Measurements from ENCODE around the gene PACRG. TPM values are rescaled to one million over a fixed set of nuclear protein-coding genes. Genes with fewer than 3 reads are reported as not detected.

Gene PACRG
- total RNA-seq, 2 donors from 2014 or later = 1.7 TPM; not detected in 1

DNA sequence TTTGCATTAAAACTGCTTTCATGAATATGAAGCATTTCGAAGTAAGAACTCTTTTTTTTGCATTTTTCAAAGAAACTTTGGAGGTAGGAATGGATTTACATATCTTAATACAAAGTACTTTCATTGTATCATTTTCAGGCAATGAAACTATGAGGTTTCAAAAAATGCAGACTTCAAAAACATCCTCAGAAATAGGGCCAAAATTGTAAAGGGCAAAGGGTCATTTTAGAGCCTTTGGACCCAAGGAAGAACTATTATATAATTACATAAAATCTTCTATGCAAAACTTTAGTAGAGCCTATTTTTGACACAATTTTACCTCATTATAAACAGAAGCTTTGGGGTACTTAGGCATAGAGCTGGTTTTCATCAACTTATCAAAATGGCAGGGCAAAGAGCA, 5.1 kb upstream of the PACRG start:
- intact Hi-C loops (cut with DNase I) = no loop called here
- Histone ChIP-seq H3K9ac (ENCODE audit: low read depth in 2 of 2, low read length in 2 of 2) (no peak overlapping the region), H3K4me1 (peaks cover 15% of the 10 kb centered on the region), H3K9me3 (no peaks in the 10 kb centered on the region), H3K36me3 (no peaks in the 10 kb centered on the region), H3K27me3 (no peaks in the 10 kb centered on the region), H3K27ac (no peak overlapping the region), H3K4me3 (no peak overlapping the region)
- no peak for DNase-seq
- TF ChIP-seq, protein P1, sequence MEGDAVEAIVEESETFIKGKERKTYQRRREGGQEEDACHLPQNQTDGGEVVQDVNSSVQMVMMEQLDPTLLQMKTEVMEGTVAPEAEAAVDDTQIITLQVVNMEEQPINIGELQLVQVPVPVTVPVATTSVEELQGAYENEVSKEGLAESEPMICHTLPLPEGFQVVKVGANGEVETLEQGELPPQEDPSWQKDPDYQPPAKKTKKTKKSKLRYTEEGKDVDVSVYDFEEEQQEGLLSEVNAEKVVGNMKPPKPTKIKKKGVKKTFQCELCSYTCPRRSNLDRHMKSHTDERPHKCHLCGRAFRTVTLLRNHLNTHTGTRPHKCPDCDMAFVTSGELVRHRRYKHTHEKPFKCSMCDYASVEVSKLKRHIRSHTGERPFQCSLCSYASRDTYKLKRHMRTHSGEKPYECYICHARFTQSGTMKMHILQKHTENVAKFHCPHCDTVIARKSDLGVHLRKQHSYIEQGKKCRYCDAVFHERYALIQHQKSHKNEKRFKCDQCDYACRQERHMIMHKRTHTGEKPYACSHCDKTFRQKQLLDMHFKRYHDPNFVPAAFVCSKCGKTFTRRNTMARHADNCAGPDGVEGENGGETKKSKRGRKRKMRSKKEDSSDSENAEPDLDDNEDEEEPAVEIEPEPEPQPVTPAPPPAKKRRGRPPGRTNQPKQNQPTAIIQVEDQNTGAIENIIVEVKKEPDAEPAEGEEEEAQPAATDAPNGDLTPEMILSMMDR (IDR thresholded peaks at IDR 0.05) = no peak

DNA sequence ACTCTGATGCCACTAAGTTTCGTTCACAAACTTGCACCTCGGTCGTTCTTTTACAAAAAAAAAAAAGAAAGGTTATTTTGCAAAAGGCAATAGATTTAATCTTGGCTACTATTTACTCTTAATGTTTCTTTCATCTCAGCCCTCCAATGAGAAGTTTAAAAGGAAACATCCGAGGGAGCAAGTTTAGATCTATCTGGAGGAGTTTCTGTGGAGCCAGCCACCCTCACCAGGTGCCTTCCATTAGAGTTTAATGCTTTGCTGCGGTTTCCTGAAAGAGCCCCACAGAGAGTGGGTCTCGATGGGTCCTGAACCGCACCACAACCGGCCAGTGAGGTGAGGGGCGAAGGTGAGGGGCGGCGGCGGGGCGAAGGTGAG, 840 bp upstream of the PACRG start:
- Histone ChIP-seq H3K27ac (peak overlapping the region; percentile 81), H3K9me3 (no peaks in the 10 kb centered on the region), H3K9ac (ENCODE audit: low read depth in 2 of 2, low read length in 2 of 2) (peak overlapping the region; percentile 79 to 90), H3K36me3 (no peaks in the 10 kb centered on the region), H3K4me3 (peak overlapping the region; percentile 87), H3K27me3 (no peaks in the 10 kb centered on the region), H3K4me1 (peaks cover 15% of the 10 kb centered on the region)
- peak; percentile 23 for DNase-seq
- intact Hi-C loops (cut with DNase I) = no loop called here
- TF ChIP-seq, protein P1 (IDR thresholded peaks at IDR 0.05) = no peak

DNA sequence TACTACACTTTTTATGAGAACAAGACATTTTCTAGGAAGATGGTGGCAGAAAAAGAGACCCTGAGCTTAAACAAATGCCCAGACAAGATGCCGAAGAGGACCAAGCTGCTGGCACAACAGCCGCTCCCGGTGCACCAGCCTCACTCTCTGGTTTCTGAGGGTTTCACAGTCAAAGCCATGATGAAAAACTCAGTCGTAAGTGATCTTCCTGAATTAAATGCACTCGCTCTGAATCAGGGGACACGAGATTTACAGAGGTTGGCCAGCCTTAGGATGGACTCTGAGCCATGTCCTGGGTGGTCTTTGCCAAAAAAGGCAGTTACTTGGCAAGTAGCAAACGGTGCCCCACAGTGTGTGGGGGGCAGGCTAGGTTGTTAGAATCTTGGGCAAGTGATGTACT, 423 bp downstream of the PACRG start:
- Histone ChIP-seq H3K4me3 (peak overlapping the region; percentile 87), H3K27me3 (no peaks in the 10 kb centered on the region), H3K27ac (no peak overlapping the region), H3K9me3 (no peaks in the 10 kb centered on the region), H3K4me1 (peaks cover 15% of the 10 kb centered on the region), H3K9ac (ENCODE audit: low read depth in 2 of 2, low read length in 2 of 2) (peak overlapping the region in 1 of 2 donors; percentile 79), H3K36me3 (no peaks in the 10 kb centered on the region)
- TF ChIP-seq, protein P1 (IDR thresholded peaks at IDR 0.05) = no peak
- no peak for DNase-seq
- intact Hi-C loops (cut with DNase I) = no loop called here

DNA sequence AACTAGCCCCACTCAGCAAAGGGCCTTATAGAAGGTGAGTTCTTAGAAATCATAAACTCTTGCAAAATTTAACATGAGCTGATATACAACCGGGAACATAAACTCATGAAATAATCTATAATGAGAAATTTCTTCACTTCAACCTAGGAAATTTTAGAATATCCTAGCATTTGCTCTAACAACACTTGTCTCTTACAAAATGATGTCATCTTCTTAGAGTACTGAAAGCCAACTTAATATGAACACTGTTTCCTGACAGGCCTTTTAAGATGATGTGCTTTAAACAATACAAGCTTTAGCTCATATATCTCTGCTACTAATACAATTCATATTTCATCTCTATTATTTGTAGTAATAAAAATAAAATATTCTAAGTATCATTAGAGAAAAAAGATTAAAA, 932 bp downstream of the PACRG start:
- no peaks in the 10 kb centered on the region for H3K27me3 ChIP-seq
- peaks cover 15% of the 10 kb centered on the region for H3K4me1 ChIP-seq
- no peak overlapping the region for H3K27ac ChIP-seq
- no peaks in the 10 kb centered on the region for H3K36me3 ChIP-seq
- intact Hi-C loops (cut with DNase I) = no loop called here
- no peak overlapping the region for H3K4me3 ChIP-seq
- H3K9ac ChIP-seq (ENCODE audit: low read depth in 2 of 2, low read length in 2 of 2) = no peak overlapping the region
- TF ChIP-seq, protein P1 (IDR thresholded peaks at IDR 0.05) = no peak
- H3K9me3 ChIP-seq = no peaks in the 10 kb centered on the region
- DNase-seq = no peak

GRCh38 chr6:162730502-162730901, 2.7 kb downstream of the PACRG start:
- Histone ChIP-seq H3K27me3 (no peaks in the 10 kb centered on the region), H3K9ac (ENCODE audit: low read depth in 2 of 2, low read length in 2 of 2) (no peak overlapping the region), H3K27ac (no peak overlapping the region), H3K36me3 (no peaks in the 10 kb centered on the region), H3K4me1 (peaks cover 4% of the 10 kb centered on the region), H3K9me3 (no peaks in the 10 kb centered on the region), H3K4me3 (no peak overlapping the region)
- no peak for DNase-seq
- TF ChIP-seq, protein P1 (IDR thresholded peaks at IDR 0.05) = no peak
- intact Hi-C loops (cut with DNase I) = no loop called here

DNA sequence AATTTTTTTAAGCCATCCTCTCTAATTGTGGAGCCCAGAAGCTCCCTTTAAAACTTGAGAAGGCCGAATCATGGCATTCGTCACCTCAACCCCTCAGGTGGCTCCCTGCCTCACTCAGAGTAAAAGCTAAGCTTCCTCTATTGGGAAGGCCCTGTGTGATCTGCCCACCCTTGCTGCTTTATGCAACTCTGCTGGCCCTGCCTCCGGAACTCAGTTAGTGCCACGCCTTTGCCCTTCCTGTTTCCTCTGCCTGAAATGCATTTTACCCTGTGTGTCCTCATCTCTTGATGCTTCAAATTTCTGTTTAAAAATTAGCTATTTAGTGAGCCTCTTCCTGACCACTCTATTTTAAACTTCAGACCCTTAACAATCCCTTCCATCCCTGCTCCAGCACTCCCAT, 5.7 kb downstream of the PACRG start:
- Histone ChIP-seq H3K4me3 (no peak overlapping the region), H3K9ac (ENCODE audit: low read depth in 2 of 2, low read length in 2 of 2) (no peak overlapping the region), H3K27ac (no peak overlapping the region), H3K9me3 (no peaks in the 10 kb centered on the region), H3K36me3 (no peaks in the 10 kb centered on the region), H3K27me3 (no peaks in the 10 kb centered on the region), H3K4me1 (no peaks in the 10 kb centered on the region)
- intact Hi-C loops (cut with DNase I) = no loop called here
- TF ChIP-seq, protein P1 (IDR thresholded peaks at IDR 0.05) = no peak
- DNase-seq = no peak
